HG03097 (cell line): ENCODE results near the gene MAGEA9.
"Not testable (repeated sequence)": the region's sequence is repeated elsewhere in the genome, so short reads cannot be mapped to it uniquely, and the experiment has no call there.

Source experiments
- ATAC-seq: cut with Tn5 transposase; IDR thresholded peaks from one replicate; pipeline ENCODE4 v1.9.1; 2021; ENCODE audit not compliant: unreplicated experiment, low FRiP score

Gene MAGEA9

GRCh38 chrX:149804102-149804501 lies 22.4 kb downstream of the MAGEA9 start:
- no peak for ATAC-seq

- no peak for ATAC-seq
These were observed 26.2 kb downstream of the MAGEA9 start for GRCh38 chrX:149807747-149808458.

GRCh38 chrX:149818652-149819051 lies 36.9 kb downstream of the MAGEA9 start:
- ATAC-seq, result no peak

GRCh38 chrX:149819371-149819770 lies 37.6 kb downstream of the MAGEA9 start:
- ATAC-seq, result no peak

- ATAC-seq, result no peak
These were observed 43.7 kb downstream of the MAGEA9 start for GRCh38 chrX:149825424-149825823.

- ATAC-seq, result no peak
These were observed 45.5 kb downstream of the MAGEA9 start for GRCh38 chrX:149827254-149827653.

GRCh38 chrX:149829751-149830191 lies 48.0 kb downstream of the MAGEA9 start:
- no peak for ATAC-seq

- ATAC-seq, result peak; percentile 75
These were observed 48.6 kb downstream of the MAGEA9 start for GRCh38 chrX:149830192-149830873.

GRCh38 chrX:149831473-149831872 lies 49.7 kb downstream of the MAGEA9 start:
- no peak for ATAC-seq

GRCh38 chrX:149836728-149837127 lies 55.0 kb downstream of the MAGEA9 start:
- ATAC-seq, result not testable (repeated sequence)

GRCh38 chrX:149837167-149837566 lies 55.4 kb downstream of the MAGEA9 start:
- no peak for ATAC-seq
